Rectal smooth muscle tissue (tissue), 1 donor: ENCODE measurements around the gene LPCAT1.

Experiments
- H3K27ac ChIP-seq: one replicate; pipeline ENCODE4 v1.7.0; 2013; ENCODE audit warnings: low read depth, low read length, inconsistent platforms
- H3K27me3 ChIP-seq: one replicate; pipeline ENCODE4 v1.7.0; 2013; ENCODE audit warnings: low read length; ENCODE audit not compliant: control insufficient read depth, insufficient read depth
- H3K36me3 ChIP-seq: one replicate; pipeline ENCODE4 v1.7.0; 2013; ENCODE audit warnings: low read length; ENCODE audit not compliant: control insufficient read depth, insufficient read depth
- H3K4me1 ChIP-seq: one replicate; pipeline ENCODE4 v1.7.0; 2013; ENCODE audit warnings: low read length; ENCODE audit not compliant: control insufficient read depth, insufficient read depth
- H3K4me3 ChIP-seq: one replicate; pipeline ENCODE4 v1.7.0; 2013; ENCODE audit warnings: low read length
- H3K9ac ChIP-seq: one replicate; pipeline ENCODE4 v1.7.0; 2013; ENCODE audit warnings: low read length

The LPCAT1 gene

DNA sequence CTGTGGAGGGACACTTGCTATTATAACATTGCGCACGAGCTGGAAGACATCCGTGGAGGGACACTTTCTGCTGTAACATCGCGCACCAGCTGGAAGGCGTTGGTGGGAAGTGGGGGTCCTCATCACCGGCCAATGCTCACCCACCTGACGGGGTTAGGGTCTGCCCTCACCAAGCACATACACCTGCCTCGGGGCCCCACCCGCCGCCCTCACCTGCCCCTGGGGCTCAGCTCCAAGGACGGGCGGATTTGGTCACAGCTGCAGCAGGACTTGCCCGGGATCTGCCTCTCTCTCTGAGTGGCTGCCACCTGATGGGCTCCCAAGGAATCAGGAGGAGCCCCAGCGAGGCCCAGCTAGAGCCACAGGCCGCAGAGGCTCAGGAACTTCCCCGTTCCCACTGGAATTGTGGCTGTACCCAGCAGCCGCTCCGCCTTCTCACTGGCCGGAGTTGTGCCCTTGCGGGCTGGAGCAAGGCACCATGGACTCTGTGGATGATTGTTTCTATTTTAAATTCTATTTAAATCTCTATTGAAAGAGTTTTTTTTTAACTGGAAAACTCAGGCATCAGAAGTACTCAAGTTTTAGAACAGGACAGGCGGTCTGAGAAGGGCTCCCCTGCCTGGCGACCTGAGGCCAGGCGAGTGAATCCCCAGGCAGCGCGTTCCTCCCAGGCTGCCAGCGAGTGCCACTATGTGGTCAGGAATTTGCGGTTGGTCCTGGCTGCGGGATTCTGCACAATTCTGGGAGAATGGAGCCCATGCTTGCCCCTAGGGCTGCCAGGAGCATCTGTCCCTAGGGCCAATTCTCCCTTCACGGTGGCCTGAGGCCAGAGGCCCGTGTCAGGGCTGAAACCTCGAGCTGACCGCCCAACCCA is 39.7 kb downstream of the LPCAT1 start:
- Histone ChIP-seq H3K27ac (no peak overlapping the region), H3K36me3 (peaks cover 13% of the 10 kb centered on the region), H3K9ac (no peak overlapping the region), H3K27me3 (no peaks in the 10 kb centered on the region), H3K4me1 (no peaks in the 10 kb centered on the region), H3K4me3 (no peak overlapping the region)

DNA sequence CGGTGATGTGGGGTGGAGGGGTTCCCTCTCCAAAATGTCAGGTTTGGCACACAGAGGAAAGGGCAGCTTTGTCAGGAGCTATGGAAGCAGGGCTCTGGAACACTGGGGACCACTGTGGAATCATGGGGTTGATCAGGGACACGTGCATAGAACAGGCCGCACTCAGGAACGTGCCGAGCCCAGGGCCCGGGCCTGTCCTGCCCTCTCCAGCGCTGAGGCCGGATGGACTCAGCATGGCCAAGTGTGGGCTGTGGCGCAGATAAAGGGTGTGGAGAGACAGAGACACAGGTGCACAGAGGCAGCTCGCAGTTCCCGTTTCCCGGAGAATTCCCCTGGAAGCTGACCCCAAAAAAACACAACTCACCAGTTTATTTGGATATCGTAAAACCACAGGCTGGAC is 40.7 kb downstream of the LPCAT1 start:
- H3K27me3 ChIP-seq, result no peaks in the 10 kb centered on the region
- no peak overlapping the region for H3K9ac ChIP-seq
- H3K4me1 ChIP-seq, result no peaks in the 10 kb centered on the region
- peaks cover 13% of the 10 kb centered on the region for H3K36me3 ChIP-seq
- no peak overlapping the region for H3K27ac ChIP-seq
- no peak overlapping the region for H3K4me3 ChIP-seq

- no peaks in the 10 kb centered on the region for H3K4me1 ChIP-seq
- no peak overlapping the region for H3K4me3 ChIP-seq
- no peaks in the 10 kb centered on the region for H3K27me3 ChIP-seq
- peaks cover 9% of the 10 kb centered on the region for H3K36me3 ChIP-seq
- H3K9ac ChIP-seq, result no peak overlapping the region
- H3K27ac ChIP-seq, result no peak overlapping the region
Measured at GRCh38 chr5:1481959-1482331, 41.8 kb downstream of the LPCAT1 start.

- Histone ChIP-seq H3K4me3 (no peak overlapping the region), H3K9ac (no peak overlapping the region), H3K27ac (no peak overlapping the region), H3K4me1 (no peaks in the 10 kb centered on the region), H3K36me3 (peaks cover 7% of the 10 kb centered on the region), H3K27me3 (no peaks in the 10 kb centered on the region)
Measured at GRCh38 chr5:1481266-1481958, 42.3 kb downstream of the LPCAT1 start.

- no peak overlapping the region for H3K9ac ChIP-seq
- H3K36me3 ChIP-seq, result peaks cover 7% of the 10 kb centered on the region
- no peaks in the 10 kb centered on the region for H3K4me1 ChIP-seq
- no peak overlapping the region for H3K27ac ChIP-seq
- no peak overlapping the region for H3K4me3 ChIP-seq
- no peaks in the 10 kb centered on the region for H3K27me3 ChIP-seq
Measured at GRCh38 chr5:1480806-1481205, 43.0 kb downstream of the LPCAT1 start.

- no peak overlapping the region for H3K9ac ChIP-seq
- no peaks in the 10 kb centered on the region for H3K27me3 ChIP-seq
- peaks cover 7% of the 10 kb centered on the region for H3K36me3 ChIP-seq
- H3K4me1 ChIP-seq, result no peaks in the 10 kb centered on the region
- H3K4me3 ChIP-seq, result no peak overlapping the region
- H3K27ac ChIP-seq, result no peak overlapping the region
Measured at GRCh38 chr5:1480217-1480616, 43.5 kb downstream of the LPCAT1 start.

DNA sequence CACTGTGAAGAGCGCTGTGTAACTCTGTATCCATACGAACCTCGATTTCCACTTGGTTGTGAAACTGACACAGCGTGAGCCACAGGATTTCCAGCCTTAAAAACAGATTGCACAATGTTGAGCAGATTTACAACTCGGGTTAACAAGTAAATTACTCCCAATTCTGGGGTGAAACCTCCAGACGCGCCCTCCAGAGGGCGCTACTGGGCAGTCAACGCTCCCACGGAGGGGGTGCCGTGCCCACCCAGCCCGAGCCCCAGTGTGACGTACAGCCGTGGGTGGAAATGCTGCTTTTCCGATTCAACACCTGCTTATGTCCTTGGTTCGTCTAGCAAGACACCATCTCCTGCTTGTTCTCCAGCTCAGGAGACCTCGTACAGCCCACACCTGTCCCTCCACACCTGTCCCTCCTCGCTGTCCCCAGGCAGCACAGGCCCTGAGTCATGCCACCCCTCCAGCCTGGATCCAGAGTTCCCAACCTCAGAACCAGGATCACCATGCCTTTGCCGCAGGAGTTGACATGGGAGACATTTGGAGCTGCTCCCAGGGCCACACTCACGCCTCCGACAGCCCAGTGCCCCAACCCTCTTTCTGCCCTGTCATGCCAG is 44.1 kb downstream of the LPCAT1 start:
- Histone ChIP-seq H3K27ac (no peak overlapping the region), H3K4me1 (no peaks in the 10 kb centered on the region), H3K4me3 (no peak overlapping the region), H3K27me3 (no peaks in the 10 kb centered on the region), H3K36me3 (peaks cover 7% of the 10 kb centered on the region), H3K9ac (no peak overlapping the region)

DNA sequence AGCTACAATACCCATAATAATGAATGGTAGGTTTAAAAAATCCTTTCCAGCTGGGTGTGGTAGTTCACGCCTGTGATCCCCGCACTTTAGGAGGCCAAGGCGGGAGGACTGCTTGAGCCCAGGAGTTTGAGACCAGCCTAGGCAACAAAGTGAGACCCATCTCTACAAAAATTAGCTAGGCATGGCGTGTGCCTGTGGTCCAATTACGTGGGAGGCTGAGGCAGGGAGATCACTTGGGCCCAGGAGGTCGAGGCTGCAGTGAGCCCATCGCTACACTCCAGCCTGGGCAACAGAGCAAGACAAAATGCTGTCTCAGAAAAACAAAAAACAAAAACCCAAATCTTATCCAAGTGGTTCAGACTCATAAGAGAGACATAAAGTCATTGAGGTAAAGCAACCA is 44.7 kb downstream of the LPCAT1 start:
- H3K4me3 ChIP-seq, result no peak overlapping the region
- H3K27ac ChIP-seq, result no peak overlapping the region
- no peaks in the 10 kb centered on the region for H3K27me3 ChIP-seq
- H3K9ac ChIP-seq, result no peak overlapping the region
- peaks cover 7% of the 10 kb centered on the region for H3K36me3 ChIP-seq
- no peaks in the 10 kb centered on the region for H3K4me1 ChIP-seq

GRCh38 chr5:1478271-1479035 is 45.3 kb downstream of the LPCAT1 start:
- H3K9ac ChIP-seq, result no peak overlapping the region
- H3K4me3 ChIP-seq, result no peak overlapping the region
- no peaks in the 10 kb centered on the region for H3K27me3 ChIP-seq
- no peaks in the 10 kb centered on the region for H3K4me1 ChIP-seq
- peaks cover 7% of the 10 kb centered on the region for H3K36me3 ChIP-seq
- H3K27ac ChIP-seq, result no peak overlapping the region

- peaks cover 7% of the 10 kb centered on the region for H3K36me3 ChIP-seq
Measured at GRCh38 chr5:1477341-1477740, 46.4 kb downstream of the LPCAT1 start.

GRCh38 chr5:1476967-1477310 is 46.8 kb downstream of the LPCAT1 start:
- peaks cover 7% of the 10 kb centered on the region for H3K36me3 ChIP-seq
- H3K9ac ChIP-seq, result no peak overlapping the region
- H3K27me3 ChIP-seq, result no peaks in the 10 kb centered on the region
- no peak overlapping the region for H3K27ac ChIP-seq
- H3K4me3 ChIP-seq, result no peak overlapping the region
- H3K4me1 ChIP-seq, result no peaks in the 10 kb centered on the region

More at GRCh38 chr5:1477341-1477740, 46.4 kb downstream of the LPCAT1 start:
- H3K4me3 ChIP-seq, result no peak overlapping the region
- H3K27me3 ChIP-seq, result no peaks in the 10 kb centered on the region
- H3K4me1 ChIP-seq, result no peaks in the 10 kb centered on the region
- H3K27ac ChIP-seq, result no peak overlapping the region
- H3K9ac ChIP-seq, result no peak overlapping the region
